Endothelial cell (in vitro differentiated cells): ENCODE measurements around the gene RNF111. TPM values are rescaled to one million over a fixed set of nuclear protein-coding genes. Genes with fewer than 3 reads are reported as not detected.

Experiments
- DNase-seq: peaks from one replicate; pipeline ENCODE4 v3.0.0; 2021; ENCODE audit warnings: low spot score
- H3K27ac Mint-ChIP-seq: one replicate; pipeline ENCODE4 v1.8.0; 2021; ENCODE audit warnings: mixed read lengths, inconsistent platforms; ENCODE audit not compliant: unreplicated experiment
- H3K27me3 Mint-ChIP-seq: one replicate; pipeline ENCODE4 v1.8.0; 2021; ENCODE audit warnings: mild to moderate bottlenecking, moderate library complexity, mixed read lengths, inconsistent platforms; ENCODE audit not compliant: unreplicated experiment
- H3K36me3 Mint-ChIP-seq: one replicate; pipeline ENCODE4 v1.8.0; 2021; ENCODE audit warnings: mild to moderate bottlenecking, low read depth, mixed read lengths, inconsistent platforms; ENCODE audit not compliant: unreplicated experiment
- H3K4me1 Mint-ChIP-seq: one replicate; pipeline ENCODE4 v1.8.0; 2021; ENCODE audit warnings: mild to moderate bottlenecking, mixed read lengths, inconsistent platforms; ENCODE audit not compliant: unreplicated experiment
- H3K4me3 Mint-ChIP-seq: one replicate; pipeline ENCODE4 v1.8.0; 2021; ENCODE audit warnings: mild to moderate bottlenecking, mixed read lengths, inconsistent platforms; ENCODE audit not compliant: unreplicated experiment
- H3K9me3 Mint-ChIP-seq: one replicate; pipeline ENCODE4 v1.8.0; 2021; ENCODE audit warnings: mixed read lengths, inconsistent platforms; ENCODE audit not compliant: unreplicated experiment
- total RNA-seq: library from RNA; stranded (reverse); fragmentation: NEBNext Ultra II Directional; extraction: Animal tissue kit (Norgen Biotek cat#: 25700); gene quantifications from one replicate; pipeline ENCODE4 v1.2.1, GENCODE V29; 2021; ENCODE audit not compliant: unreplicated experiment
- TF ChIP-seq, protein P1 (sequence below): fragments of 200-600 bp; sonication (generic); IDR thresholded peaks from one replicate; pipeline ENCODE4 v1.5.0; 2021; ENCODE audit warnings: antibody characterized with exemption; ENCODE audit not compliant: unreplicated experiment

The RNF111 gene
- total RNA-seq, 1 donor from 2014 or later, result 53.4 TPM

DNA sequence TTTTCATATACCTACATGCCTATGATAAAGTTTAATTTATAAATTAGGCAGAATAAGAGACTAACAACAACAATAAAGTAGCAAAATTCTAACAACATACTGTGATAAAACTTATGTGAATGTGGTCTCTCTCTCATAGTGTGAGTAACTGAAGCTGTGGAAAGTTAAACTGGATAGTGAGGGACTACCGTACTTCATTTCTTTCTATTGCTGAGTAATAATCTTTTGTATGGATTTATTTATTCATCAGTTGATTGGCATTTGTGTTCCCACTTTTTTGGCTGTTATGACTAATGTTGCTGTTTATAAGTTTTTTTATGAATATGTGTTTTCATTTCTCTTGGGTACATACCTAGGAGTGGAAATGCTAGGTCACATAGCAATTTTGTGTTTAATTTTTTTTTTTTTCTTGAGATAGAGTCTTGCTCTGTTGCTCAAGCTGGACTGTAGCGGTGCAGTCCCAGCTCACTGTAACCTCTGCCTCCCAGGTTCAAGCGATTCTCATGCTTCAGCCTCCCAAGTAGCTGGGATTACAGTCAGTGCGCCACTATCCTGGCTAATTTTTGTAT, 41.0 kb downstream of the RNF111 start:
- no peak for DNase-seq

DNA sequence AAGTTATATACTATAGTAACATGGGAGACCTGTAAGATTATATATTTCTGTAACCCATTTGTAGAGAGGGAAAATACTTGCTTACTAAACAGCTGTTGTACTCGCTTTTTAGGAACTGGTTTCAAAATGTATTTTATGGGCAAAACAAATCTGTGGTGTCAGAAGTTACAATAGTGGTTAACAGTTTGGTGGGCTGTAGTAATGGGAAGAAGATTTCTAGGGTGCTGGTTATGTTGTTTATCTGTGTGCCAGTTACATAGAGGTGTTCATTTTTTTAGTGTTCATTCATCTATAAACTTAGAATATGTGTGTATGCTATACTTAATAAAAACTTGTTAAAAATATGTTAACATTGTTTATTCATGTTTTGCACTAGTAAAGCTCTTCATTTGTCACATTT, 42.1 kb downstream of the RNF111 start:
- Mint-ChIP-seq H3K4me1 (no peaks in the 10 kb centered on the region), H3K4me3 (no peak overlapping the region), H3K27me3 (no peaks in the 10 kb centered on the region), H3K27ac (no peak overlapping the region), H3K9me3 (no peaks in the 10 kb centered on the region), H3K36me3 (peaks cover 4% of the 10 kb centered on the region)
- TF ChIP-seq, protein P1, sequence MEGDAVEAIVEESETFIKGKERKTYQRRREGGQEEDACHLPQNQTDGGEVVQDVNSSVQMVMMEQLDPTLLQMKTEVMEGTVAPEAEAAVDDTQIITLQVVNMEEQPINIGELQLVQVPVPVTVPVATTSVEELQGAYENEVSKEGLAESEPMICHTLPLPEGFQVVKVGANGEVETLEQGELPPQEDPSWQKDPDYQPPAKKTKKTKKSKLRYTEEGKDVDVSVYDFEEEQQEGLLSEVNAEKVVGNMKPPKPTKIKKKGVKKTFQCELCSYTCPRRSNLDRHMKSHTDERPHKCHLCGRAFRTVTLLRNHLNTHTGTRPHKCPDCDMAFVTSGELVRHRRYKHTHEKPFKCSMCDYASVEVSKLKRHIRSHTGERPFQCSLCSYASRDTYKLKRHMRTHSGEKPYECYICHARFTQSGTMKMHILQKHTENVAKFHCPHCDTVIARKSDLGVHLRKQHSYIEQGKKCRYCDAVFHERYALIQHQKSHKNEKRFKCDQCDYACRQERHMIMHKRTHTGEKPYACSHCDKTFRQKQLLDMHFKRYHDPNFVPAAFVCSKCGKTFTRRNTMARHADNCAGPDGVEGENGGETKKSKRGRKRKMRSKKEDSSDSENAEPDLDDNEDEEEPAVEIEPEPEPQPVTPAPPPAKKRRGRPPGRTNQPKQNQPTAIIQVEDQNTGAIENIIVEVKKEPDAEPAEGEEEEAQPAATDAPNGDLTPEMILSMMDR, result no peak
- no peak for DNase-seq

More for the DNA sequence above, 41.0 kb downstream of the RNF111 start:
- H3K9me3 Mint-ChIP-seq, result no peaks in the 10 kb centered on the region
- TF ChIP-seq, protein P1, result no peak
- no peaks in the 10 kb centered on the region for H3K27me3 Mint-ChIP-seq
- H3K4me1 Mint-ChIP-seq, result no peaks in the 10 kb centered on the region
- peaks cover 3% of the 10 kb centered on the region for H3K36me3 Mint-ChIP-seq
- H3K4me3 Mint-ChIP-seq, result no peak overlapping the region
- H3K27ac Mint-ChIP-seq, result no peak overlapping the region

DNA sequence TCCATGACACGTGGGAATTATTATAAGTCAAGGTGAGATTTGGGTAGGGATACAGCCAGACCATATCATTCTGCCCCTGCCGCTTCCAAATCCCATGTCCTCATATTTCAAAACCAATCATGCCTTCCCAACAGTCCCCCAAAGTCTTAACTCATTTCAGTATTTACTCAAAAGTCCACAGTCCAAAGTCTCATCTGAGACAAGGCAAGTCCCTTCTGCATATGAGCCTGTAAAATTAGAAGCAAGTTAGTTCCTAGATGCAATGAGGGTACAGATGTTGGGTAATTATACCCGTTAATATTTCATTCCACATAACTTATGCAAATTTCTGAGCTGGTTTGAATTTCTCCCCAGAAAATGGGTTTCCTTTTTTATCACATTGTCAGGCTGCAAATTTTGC, 47.7 kb downstream of the RNF111 start:
- Mint-ChIP-seq H3K9me3 (no peaks in the 10 kb centered on the region), H3K27ac (no peak overlapping the region), H3K36me3 (peaks cover 18% of the 10 kb centered on the region), H3K27me3 (no peaks in the 10 kb centered on the region), H3K4me1 (peaks cover 6% of the 10 kb centered on the region), H3K4me3 (no peak overlapping the region)
- DNase-seq, result no peak
- TF ChIP-seq, protein P1, result no peak

DNA sequence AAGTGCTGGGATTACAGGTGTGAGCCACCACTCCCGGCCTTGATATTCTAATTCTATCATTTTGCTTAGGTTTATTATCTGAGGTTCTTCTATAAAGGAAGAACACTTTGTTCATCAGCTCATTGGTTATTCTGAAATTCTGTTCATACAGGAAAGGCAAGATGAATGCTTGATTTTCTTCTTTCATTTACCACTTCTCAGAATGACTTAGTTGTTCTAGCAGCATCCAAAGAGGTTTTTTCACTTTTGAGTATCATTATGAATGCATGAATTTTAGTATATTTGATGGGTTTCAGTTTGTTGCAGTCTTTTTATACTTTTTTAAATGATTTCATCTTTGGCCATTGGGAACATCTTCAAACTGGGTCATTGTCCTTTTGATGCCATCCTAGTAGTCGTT, 51.8 kb downstream of the RNF111 start:
- H3K27ac Mint-ChIP-seq, result no peak overlapping the region
- TF ChIP-seq, protein P1, result no peak
- DNase-seq, result no peak
- H3K4me3 Mint-ChIP-seq, result peak overlapping the region; percentile 62
- peaks cover 22% of the 10 kb centered on the region for H3K36me3 Mint-ChIP-seq
- H3K9me3 Mint-ChIP-seq, result no peaks in the 10 kb centered on the region
- peaks cover 9% of the 10 kb centered on the region for H3K4me1 Mint-ChIP-seq
- H3K27me3 Mint-ChIP-seq, result no peaks in the 10 kb centered on the region

DNA sequence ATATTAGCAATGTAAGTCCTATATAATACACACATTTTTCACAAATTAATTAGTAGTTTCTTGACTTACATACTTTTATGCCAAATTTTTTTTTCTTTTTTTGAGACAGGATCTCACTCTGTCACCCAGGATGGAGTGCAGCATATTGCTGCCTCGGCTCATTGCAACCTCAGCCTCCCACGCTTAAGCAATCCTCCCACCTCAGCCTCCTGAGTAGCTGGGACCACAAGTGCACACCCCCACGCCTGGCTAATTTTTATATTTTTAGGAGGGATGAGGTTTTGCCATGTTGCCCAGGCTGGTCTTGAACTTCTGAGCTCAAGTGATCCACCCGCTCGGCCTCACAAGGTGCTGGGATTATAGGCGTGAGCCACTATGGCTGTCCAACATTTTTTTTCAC, 54.6 kb downstream of the RNF111 start:
- no peak for DNase-seq
- no peak overlapping the region for H3K4me3 Mint-ChIP-seq
- H3K36me3 Mint-ChIP-seq, result peaks cover 8% of the 10 kb centered on the region
- H3K9me3 Mint-ChIP-seq, result no peaks in the 10 kb centered on the region
- no peak overlapping the region for H3K27ac Mint-ChIP-seq
- no peaks in the 10 kb centered on the region for H3K27me3 Mint-ChIP-seq
- TF ChIP-seq, protein P1, result no peak
- peaks cover 9% of the 10 kb centered on the region for H3K4me1 Mint-ChIP-seq
